Natural killer cell (primary cell): ENCODE results near the gene RPS2. TPM values are rescaled to one million over a fixed set of nuclear protein-coding genes. Genes with fewer than 3 reads are reported as not detected.

Source experiments
- ATAC-seq, 3 donors: fragments of 150-1000 bp in 2 of 3; fragments of 200-7000 bp in 1 of 3; cut with Tn5 transposase; 1 replicate in 1 of 3; 2 replicates in 2 of 3; pipeline ENCODE4 v1.10.0; 2021; ENCODE audit warnings: mild to moderate bottlenecking in 2 of 3, moderate library complexity in 2 of 3
- DNase-seq, 2 donors: peaks; one replicate each; pipeline versions ENCODE4 v3.0.0 to v3.0.0-alpha.2; 2013 to 2021; ENCODE audit warnings: mixed read lengths in 1 of 2
- H3K27ac ChIP-seq: one replicate; pipeline ENCODE4 v1.5.1; 2013; ENCODE audit warnings: mild to moderate bottlenecking, low read length
- H3K27me3 ChIP-seq: one replicate; pipeline ENCODE4 v1.6.1; 2013; ENCODE audit warnings: low read length; ENCODE audit not compliant: control insufficient read depth, insufficient read depth
- H3K36me3 ChIP-seq: one replicate; pipeline ENCODE4 v1.6.1; 2013; ENCODE audit warnings: low read length; ENCODE audit not compliant: control insufficient read depth, insufficient read depth
- H3K4me1 ChIP-seq: one replicate; pipeline ENCODE4 v1.6.1; 2013; ENCODE audit warnings: low read length; ENCODE audit not compliant: control insufficient read depth, insufficient read depth
- H3K4me3 ChIP-seq: one replicate; pipeline ENCODE4 v1.5.1; 2013; ENCODE audit warnings: low read length
- H3K9me3 ChIP-seq: one replicate; pipeline ENCODE4 v1.6.1; 2013; ENCODE audit warnings: low read length; ENCODE audit not compliant: control insufficient read depth, insufficient read depth
- H3K27ac Mint-ChIP-seq, 2 donors: one replicate each; pipeline ENCODE4 v1.8.0; 2022; ENCODE audit warnings: mild to moderate bottlenecking in 2 of 2, mixed read lengths in 2 of 2, moderate library complexity in 1 of 2
- H3K27me3 Mint-ChIP-seq, 2 donors: one replicate each; pipeline ENCODE4 v1.8.0; 2022; ENCODE audit warnings: low read depth in 2 of 2, mixed read lengths in 2 of 2
- H3K36me3 Mint-ChIP-seq: one replicate; pipeline ENCODE4 v1.8.0; 2022; ENCODE audit warnings: mixed read lengths
- H3K4me1 Mint-ChIP-seq, 2 donors: one replicate each; pipeline ENCODE4 v1.8.0; 2022; ENCODE audit warnings: mixed read lengths in 2 of 2
- H3K4me3 Mint-ChIP-seq: one replicate; pipeline ENCODE4 v1.8.0; 2022; ENCODE audit warnings: mild to moderate bottlenecking, moderate library complexity, mixed read lengths
- H3K9me3 Mint-ChIP-seq, 2 donors: one replicate each; pipeline ENCODE4 v1.8.0; 2022; ENCODE audit warnings: mixed read lengths in 2 of 2
- WGBS: methylation state at CpG from one replicate; pipeline ENCODE4 v1.1.7; 2013; ENCODE audit warnings: missing lambda C conversion rate; ENCODE audit not compliant: insufficient coverage; 5-methylcytosine and 5-hydroxymethylcytosine counted together
- intact Hi-C: fragments of 100-400 bp; cut with micrococcal nuclease; formaldehyde crosslinking; loops from one replicate; pipeline ENCODE4 v1.14.2; 2022
- total RNA-seq, 4 donors: library from RNA; stranded (reverse); fragments of 120-200 nt in 1 of 4; gene quantifications; one replicate each; pipeline versions ENCODE4 v1.2.3 to v1.2.4, GENCODE V29; 2013 to 2022
- TF ChIP-seq, protein P1 (sequence below): fragments of 200-600 bp; IDR thresholded peaks from one replicate; pipeline ENCODE4 v1.8.0; 2022; ENCODE audit warnings: antibody characterized with exemption

The RPS2 gene
- total RNA-seq, 3 donors from 2014 or later (not counting 1 experiment from before 2014, with no cell fraction given), result 1,124 to 1,385 (median 1,274) TPM

- H3K27ac ChIP-seq, result peak within 1 kb of the TSS; percentile 75
- TF ChIP-seq, protein P1, sequence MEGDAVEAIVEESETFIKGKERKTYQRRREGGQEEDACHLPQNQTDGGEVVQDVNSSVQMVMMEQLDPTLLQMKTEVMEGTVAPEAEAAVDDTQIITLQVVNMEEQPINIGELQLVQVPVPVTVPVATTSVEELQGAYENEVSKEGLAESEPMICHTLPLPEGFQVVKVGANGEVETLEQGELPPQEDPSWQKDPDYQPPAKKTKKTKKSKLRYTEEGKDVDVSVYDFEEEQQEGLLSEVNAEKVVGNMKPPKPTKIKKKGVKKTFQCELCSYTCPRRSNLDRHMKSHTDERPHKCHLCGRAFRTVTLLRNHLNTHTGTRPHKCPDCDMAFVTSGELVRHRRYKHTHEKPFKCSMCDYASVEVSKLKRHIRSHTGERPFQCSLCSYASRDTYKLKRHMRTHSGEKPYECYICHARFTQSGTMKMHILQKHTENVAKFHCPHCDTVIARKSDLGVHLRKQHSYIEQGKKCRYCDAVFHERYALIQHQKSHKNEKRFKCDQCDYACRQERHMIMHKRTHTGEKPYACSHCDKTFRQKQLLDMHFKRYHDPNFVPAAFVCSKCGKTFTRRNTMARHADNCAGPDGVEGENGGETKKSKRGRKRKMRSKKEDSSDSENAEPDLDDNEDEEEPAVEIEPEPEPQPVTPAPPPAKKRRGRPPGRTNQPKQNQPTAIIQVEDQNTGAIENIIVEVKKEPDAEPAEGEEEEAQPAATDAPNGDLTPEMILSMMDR, result peak; percentile 15
- no peaks in the 10 kb centered on the region for H3K9me3 ChIP-seq
- H3K4me1 ChIP-seq, result peaks cover 27% of the 10 kb centered on the region
- under 1% methylated on average over 109 of the region's 109 CpGs for WGBS
- DNase-seq (peak; percentile 74 to 78), ATAC-seq (peak; percentile 87 to 93 (median 87))
- intact Hi-C loops, result no loop called here
- H3K27me3 ChIP-seq, result peaks cover 31% of the 10 kb centered on the region
- Mint-ChIP-seq H3K4me3 (peak within 1 kb of the TSS; percentile 86), H3K27ac (peak within 1 kb of the TSS; percentile 26 to 72), H3K27me3 (peaks cover 0 to 14% of the 10 kb centered on the region in 2 donors), H3K36me3 (no peaks in the 10 kb centered on the region), H3K9me3 (no peaks in the 10 kb centered on the region), H3K4me1 (peaks cover 4 to 16% of the 10 kb centered on the region in 2 donors)
- peaks cover 10% of the 10 kb centered on the region for H3K36me3 ChIP-seq
- peak within 1 kb of the TSS; percentile 58 for H3K4me3 ChIP-seq
Observed at GRCh38 chr16:1983544-1984346, 19.1 kb upstream of the RPS2 start, which contains the start of gene GFER. GFER (plus strand) TSS chr16:1984193; CDS start chr16:1984219, 26 bp downstream.

DNA sequence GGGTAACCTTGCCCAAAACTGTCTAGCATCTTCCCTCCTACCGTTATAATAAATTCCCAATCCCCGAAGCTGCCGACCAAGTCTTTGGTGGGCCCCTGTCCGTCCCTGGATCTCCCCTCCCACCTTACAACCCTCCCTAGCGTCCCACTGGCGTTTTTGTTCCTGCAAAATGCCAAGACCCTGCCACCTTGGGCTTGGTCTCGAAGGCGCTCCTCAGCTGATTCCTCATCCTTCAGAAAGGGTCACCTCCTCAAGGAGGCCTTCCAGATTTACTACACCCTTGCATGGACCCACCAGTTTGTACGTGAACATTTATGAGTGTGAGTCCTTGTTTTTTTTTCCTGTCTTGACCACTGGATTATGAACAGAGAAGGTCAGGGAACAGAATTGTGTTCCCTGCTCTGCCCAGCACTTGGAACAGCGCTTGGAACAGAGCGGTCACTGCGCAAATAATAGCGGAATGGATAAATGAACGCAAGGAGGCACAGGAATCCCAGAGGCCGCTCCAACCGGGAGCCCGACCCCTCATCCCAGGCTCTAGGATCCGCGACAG, 18.4 kb upstream of the RPS2 start:
- Histone ChIP-seq H3K27me3 (peaks cover 31% of the 10 kb centered on the region), H3K4me3 (no peak overlapping the region), H3K27ac (no peak overlapping the region), H3K9me3 (no peaks in the 10 kb centered on the region), H3K36me3 (peaks cover 16% of the 10 kb centered on the region), H3K4me1 (peaks cover 27% of the 10 kb centered on the region)
- peaks cover 4 to 12% of the 10 kb centered on the region in 2 donors for H3K4me1 Mint-ChIP-seq
- peak overlapping the region; percentile 26 to 72 for H3K27ac Mint-ChIP-seq
- peaks cover 0 to 12% of the 10 kb centered on the region in 2 donors for H3K27me3 Mint-ChIP-seq
- ATAC-seq (no peak), DNase-seq (no peak)
- H3K4me3 Mint-ChIP-seq, result peak overlapping the region; percentile 86
- no peaks in the 10 kb centered on the region for H3K9me3 Mint-ChIP-seq
- intact Hi-C loops, result no loop called here
- TF ChIP-seq, protein P1, result no peak
- H3K36me3 Mint-ChIP-seq, result no peaks in the 10 kb centered on the region
- 28% methylated on average over 19 of the region's 19 CpGs for WGBS

GRCh38 chr16:1982013-1982433, 17.4 kb upstream of the RPS2 start:
- Histone ChIP-seq H3K9me3 (no peaks in the 10 kb centered on the region), H3K4me1 (peaks cover 27% of the 10 kb centered on the region), H3K27me3 (peaks cover 31% of the 10 kb centered on the region), H3K36me3 (peaks cover 24% of the 10 kb centered on the region), H3K27ac (no peak overlapping the region), H3K4me3 (no peak overlapping the region)
- Mint-ChIP-seq H3K36me3 (no peaks in the 10 kb centered on the region), H3K9me3 (no peaks in the 10 kb centered on the region), H3K27me3 (peaks cover 0 to 12% of the 10 kb centered on the region in 2 donors), H3K27ac (peak overlapping the region in 1 of 2 donors; percentile 72), H3K4me3 (peak overlapping the region; percentile 63), H3K4me1 (peaks cover 4 to 11% of the 10 kb centered on the region in 2 donors)
- intact Hi-C loops, result no loop called here
- DNase-seq, result no peak
- TF ChIP-seq, protein P1, result no peak
- 58% methylated on average over 5 of the region's 5 CpGs for WGBS
- ATAC-seq, result no peak
